GM18868 (cell line): ENCODE measurements around the gene LGI1.
"Not testable (repeated sequence)": the region's sequence is repeated elsewhere in the genome, so short reads cannot be mapped to it uniquely, and the experiment has no call there.

Experiments
- ATAC-seq: cut with Tn5 transposase; IDR thresholded peaks from one replicate; pipeline ENCODE4 v1.9.1; 2021; ENCODE audit warnings: mild to moderate bottlenecking, moderate library complexity; ENCODE audit not compliant: unreplicated experiment

LGI1 gene

GRCh38 chr10:93799155-93799708 lies 41.5 kb downstream of the LGI1 start:
- no peak for ATAC-seq

DNA sequence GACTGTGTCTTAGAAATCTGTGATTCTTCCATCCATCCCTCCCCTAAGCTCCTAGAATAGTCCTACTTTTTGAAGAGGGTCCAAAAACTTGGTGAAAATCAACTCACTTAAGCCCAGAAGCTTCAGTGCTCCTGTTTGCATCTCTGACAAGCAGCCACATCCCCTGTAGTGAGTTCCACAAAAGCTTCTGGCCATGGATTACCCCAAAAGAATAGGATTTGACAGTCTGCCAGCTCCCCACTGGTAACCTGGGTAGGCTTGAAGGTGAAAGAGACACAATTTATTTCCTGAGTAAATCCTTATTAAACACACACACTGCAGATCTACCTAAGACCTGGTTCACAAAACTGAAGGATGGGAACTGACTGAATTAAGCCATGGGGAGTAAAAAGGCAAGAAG lies 46.5 kb downstream of the LGI1 start:
- no peak for ATAC-seq

GRCh38 chr10:93806903-93807302 lies 49.2 kb downstream of the LGI1 start:
- ATAC-seq: no peak

GRCh38 chr10:93807371-93807770 lies 49.6 kb downstream of the LGI1 start:
- ATAC-seq: no peak

DNA sequence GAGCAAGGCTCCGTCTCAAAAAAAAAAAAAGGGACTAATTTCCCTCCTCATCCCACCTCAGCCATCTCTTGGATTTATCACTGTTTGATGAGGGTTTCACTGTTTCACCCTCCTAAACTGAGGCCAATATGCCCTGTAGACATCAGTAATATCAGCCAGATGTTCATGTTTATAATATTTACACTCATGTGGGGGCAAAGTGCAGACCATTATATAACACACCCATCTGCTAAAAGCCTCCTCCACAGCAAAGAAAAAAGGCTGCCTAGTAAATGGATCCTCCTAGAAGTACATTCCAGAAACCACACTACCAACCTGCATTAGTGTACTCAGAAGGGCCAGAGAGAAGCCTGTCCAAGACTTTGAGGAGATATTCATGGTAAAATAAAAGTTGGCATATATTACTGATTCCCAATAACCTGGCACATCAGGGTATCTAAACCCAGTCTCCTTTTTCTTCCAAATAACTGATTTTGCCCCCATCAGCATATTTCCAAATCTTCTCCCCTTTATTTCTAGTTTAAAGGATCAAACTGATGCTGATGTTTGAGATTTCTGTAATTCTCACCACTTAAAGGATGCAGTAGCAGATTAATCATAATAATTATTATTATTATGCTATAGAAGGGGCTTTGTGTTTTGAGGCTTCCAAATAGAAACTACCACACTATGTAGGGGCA lies 55.1 kb downstream of the LGI1 start:
- no peak for ATAC-seq

- ATAC-seq: peak; percentile 72
Measured at GRCh38 chr10:93813507-93814465, 56.0 kb downstream of the LGI1 start.

DNA sequence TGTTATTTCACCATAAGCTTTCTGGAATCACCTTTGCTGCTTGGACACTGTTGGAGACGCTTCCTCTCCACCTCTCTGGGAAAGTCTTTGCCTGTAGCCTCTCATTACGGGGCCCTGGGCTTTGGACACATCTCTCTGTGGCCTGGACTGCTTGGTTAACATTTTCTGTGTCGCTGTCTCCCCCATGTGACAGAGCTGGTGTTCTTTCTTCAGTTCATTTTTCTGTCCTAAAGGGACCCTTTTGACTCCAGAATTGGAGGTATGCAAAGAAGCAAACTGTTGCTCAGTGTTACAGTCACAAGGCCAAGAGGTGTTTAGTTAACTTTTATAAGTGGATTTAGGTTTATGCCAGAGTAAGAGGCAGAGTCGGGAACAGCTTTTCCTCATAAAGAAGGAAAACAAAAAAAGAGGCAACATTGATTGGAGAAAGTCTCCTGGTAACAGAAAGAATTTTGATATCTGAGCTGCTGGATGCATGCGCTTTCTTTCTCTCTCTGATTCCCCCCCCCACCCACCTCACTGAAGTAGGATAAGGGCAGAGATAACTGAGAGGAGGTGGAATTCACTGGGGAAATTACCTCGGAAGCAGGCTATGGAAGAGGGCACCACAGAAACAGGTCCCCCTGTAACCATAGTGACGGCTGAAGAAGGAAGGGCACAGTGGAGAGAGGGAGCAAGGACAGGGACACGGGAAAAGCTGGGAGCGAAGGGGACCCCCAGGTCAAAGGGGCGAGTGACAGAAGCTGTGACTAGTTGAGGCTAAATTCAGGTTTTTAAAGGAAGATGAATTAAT lies 57.8 kb downstream of the LGI1 start:
- no peak for ATAC-seq

GRCh38 chr10:93816123-93816747 lies 58.5 kb downstream of the LGI1 start:
- ATAC-seq: peak; percentile 68

GRCh38 chr10:93818086-93818485 lies 60.4 kb downstream of the LGI1 start:
- no peak for ATAC-seq

DNA sequence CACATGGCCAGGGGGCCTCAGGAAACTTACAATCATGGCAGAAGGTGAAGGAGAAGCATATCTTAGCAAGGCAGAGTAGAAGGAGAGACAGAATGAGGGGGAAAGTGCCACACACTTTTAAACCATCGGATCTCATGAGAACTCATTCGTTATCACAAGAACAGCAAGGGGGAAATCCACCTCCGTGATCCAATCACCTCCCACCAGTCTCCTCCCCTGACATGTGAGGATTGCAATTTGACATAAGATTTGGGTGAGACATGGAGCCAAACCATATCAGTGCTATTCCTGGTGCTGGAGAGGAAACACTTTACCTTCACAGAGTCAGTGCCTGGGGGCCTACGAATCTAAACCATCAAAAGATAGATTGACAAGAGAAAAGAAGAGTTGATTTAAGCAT lies 61.8 kb downstream of the LGI1 start:
- ATAC-seq: no peak

DNA sequence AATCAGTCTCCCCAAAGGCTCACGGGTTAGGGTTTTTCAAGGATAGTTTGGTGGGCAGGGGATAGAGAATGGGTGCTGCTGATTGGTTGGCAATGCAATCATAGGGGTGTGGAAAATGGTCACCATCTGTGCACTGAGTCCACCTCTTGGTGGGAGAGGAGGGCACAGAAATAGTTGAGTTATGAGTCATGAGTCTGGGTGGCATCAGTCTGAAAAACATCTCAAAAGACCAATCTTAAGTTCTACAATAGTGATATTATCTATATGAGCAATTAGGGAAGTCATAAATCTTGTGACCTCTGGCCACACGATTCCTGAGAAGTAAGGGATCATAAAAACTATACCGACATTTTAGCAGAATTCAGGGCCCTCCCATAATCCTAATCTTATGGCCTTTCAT lies 62.7 kb downstream of the LGI1 start:
- ATAC-seq: no peak

GRCh38 chr10:93821051-93821772 lies 63.5 kb downstream of the LGI1 start:
- no peak for ATAC-seq

- no peak for ATAC-seq
Measured at GRCh38 chr10:93826355-93826754, 68.6 kb downstream of the LGI1 start.

- no peak for ATAC-seq
Measured at GRCh38 chr10:93827056-93827804, 69.5 kb downstream of the LGI1 start.

GRCh38 chr10:93831065-93831464 lies 73.3 kb downstream of the LGI1 start:
- ATAC-seq: not testable (repeated sequence)

- no peak for ATAC-seq
Measured at GRCh38 chr10:93835770-93836169, 78.0 kb downstream of the LGI1 start.

- ATAC-seq: no peak
Measured at GRCh38 chr10:93837822-93838221, 80.1 kb downstream of the LGI1 start.

- no peak for ATAC-seq
Measured at GRCh38 chr10:93838278-93838677, 80.5 kb downstream of the LGI1 start.

DNA sequence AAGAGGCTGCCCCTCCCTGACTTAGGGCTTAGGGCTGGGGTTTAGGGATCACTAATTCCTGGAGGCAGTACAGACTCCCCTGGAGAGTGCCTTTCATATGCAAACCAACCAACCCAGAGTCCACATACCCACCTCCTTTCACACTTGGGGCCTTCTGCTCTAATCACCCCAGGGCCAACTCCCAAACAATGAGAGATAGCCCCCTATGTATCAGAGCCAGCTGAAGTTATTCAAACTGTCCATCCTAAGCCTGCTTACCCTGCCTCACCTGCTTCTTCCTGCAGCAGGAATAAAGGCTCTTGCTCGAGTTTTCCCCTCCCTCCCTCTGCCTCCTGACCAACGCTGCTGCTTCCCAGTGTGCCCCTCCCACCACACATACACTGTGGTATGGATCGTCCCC lies 84.2 kb downstream of the LGI1 start:
- no peak for ATAC-seq
